SHP77 (cell line): Measurements from ENCODE around the gene SPTB.

Experiments used
- DNase-seq, 2 experiments: peaks; one replicate each; lab custom pipeline; 2025; lab: John Stamatoyannopoulos, UW

The SPTB gene

GRCh38 chr14:64821651-64822050, 58.1 kb downstream of the SPTB start:
- no peak for DNase-seq

- DNase-seq, result no peak
Observed at GRCh38 chr14:64818151-64818550, 61.6 kb downstream of the SPTB start.

GRCh38 chr14:64817631-64818030, 62.1 kb downstream of the SPTB start:
- DNase-seq, result no peak

- DNase-seq, result no peak
Observed at GRCh38 chr14:64816221-64816783, 63.4 kb downstream of the SPTB start.

- DNase-seq, result peak; percentile 91 to 93
Observed at GRCh38 chr14:64815257-64815656, 64.5 kb downstream of the SPTB start.

GRCh38 chr14:64812412-64812811, 67.3 kb downstream of the SPTB start:
- peak; percentile 86 to 94 for DNase-seq

- no peak for DNase-seq
Observed at GRCh38 chr14:64811676-64812075, 68.0 kb downstream of the SPTB start.

- DNase-seq, result no peak
Observed at GRCh38 chr14:64808449-64808848, 71.3 kb downstream of the SPTB start.

- DNase-seq, result peak; percentile 56 to 82
Observed at GRCh38 chr14:64807551-64807950, 72.2 kb downstream of the SPTB start.

- DNase-seq, result no peak
Observed at GRCh38 chr14:64806862-64807495, 72.7 kb downstream of the SPTB start.

- peak; percentile 92 to 93 for DNase-seq
Observed at GRCh38 chr14:64806202-64806861, 73.4 kb downstream of the SPTB start.

GRCh38 chr14:64805646-64806045, 74.1 kb downstream of the SPTB start:
- DNase-seq, result peak; percentile 76 to 83

GRCh38 chr14:64804754-64805260, 74.9 kb downstream of the SPTB start:
- DNase-seq, result no peak

- peak; percentile 45 to 58 for DNase-seq
Observed at GRCh38 chr14:64801800-64802199, 77.9 kb downstream of the SPTB start.

- no peak for DNase-seq
Observed at GRCh38 chr14:64801046-64801445, 78.7 kb downstream of the SPTB start.

- DNase-seq, result peak in 1 of 2 experiments; percentile 47
Observed at GRCh38 chr14:64800000-64800399, 79.7 kb downstream of the SPTB start.

GRCh38 chr14:64799555-64799954, 80.2 kb downstream of the SPTB start:
- no peak for DNase-seq

GRCh38 chr14:64796369-64796768, 83.3 kb downstream of the SPTB start:
- no peak for DNase-seq

- no peak for DNase-seq
Observed at GRCh38 chr14:64795921-64796320, 83.8 kb downstream of the SPTB start.

GRCh38 chr14:64795211-64795610, 84.5 kb downstream of the SPTB start:
- DNase-seq, result no peak

GRCh38 chr14:64792871-64793560, 86.7 kb downstream of the SPTB start:
- DNase-seq, result no peak

GRCh38 chr14:64792231-64792630, 87.5 kb downstream of the SPTB start:
- DNase-seq, result no peak

- DNase-seq, result no peak
Observed at GRCh38 chr14:64790478-64790877, 89.2 kb downstream of the SPTB start.
